Mesothelial cell of epicardium (in vitro differentiated cells): ENCODE results near the gene PTMA. TPM values are rescaled to one million over a fixed set of nuclear protein-coding genes. Genes with fewer than 3 reads are reported as not detected.
"Not testable (repeated sequence)": the region's sequence is repeated elsewhere in the genome, so short reads cannot be mapped to it uniquely, and the experiment has no call there.

Experiments
- DNase-seq, 2 experiments: peaks; one replicate each; pipeline ENCODE4 v3.0.0; 2021; ENCODE audit warnings: low spot score in 2 of 2; ENCODE audit not compliant: unreplicated experiment in 2 of 2
- H3K27ac Mint-ChIP-seq: 2 replicates; pipeline ENCODE4 v1.8.0; 2021; ENCODE audit warnings: mixed read lengths
- H3K27me3 Mint-ChIP-seq: 2 replicates; pipeline ENCODE4 v1.8.0; 2021; ENCODE audit warnings: low read depth, mixed read lengths
- H3K36me3 Mint-ChIP-seq: 2 replicates; pipeline ENCODE4 v1.8.0; 2021; ENCODE audit warnings: mixed read lengths
- H3K4me1 Mint-ChIP-seq: 2 replicates; pipeline ENCODE4 v1.8.0; 2021; ENCODE audit warnings: mixed read lengths
- H3K4me3 Mint-ChIP-seq: 2 replicates; pipeline ENCODE4 v1.8.0; 2021; ENCODE audit warnings: mild to moderate bottlenecking, moderate library complexity, mixed read lengths
- H3K9me3 Mint-ChIP-seq: 2 replicates; pipeline ENCODE4 v1.8.0; 2021; ENCODE audit warnings: mixed read lengths
- CTCF ChIP-seq: fragments of 200-600 bp; sonication (generic); IDR thresholded peaks from one replicate; pipeline ENCODE4 v1.5.0; 2021; ENCODE audit warnings: antibody characterized with exemption; ENCODE audit not compliant: unreplicated experiment
- total RNA-seq: library from RNA; stranded (reverse); gene quantifications from 3 replicates; pipeline ENCODE4 v1.2.1, GENCODE V29; 2021

The PTMA gene
- total RNA-seq, 1 donor from 2014 or later, result 1,149 TPM

GRCh38 chr2:231710799-231711676 is 2.7 kb downstream of the PTMA start:
- TF ChIP-seq CTCF, result no peak
- peak overlapping the region; percentile 88 for H3K4me3 Mint-ChIP-seq
- peaks cover 1% of the 10 kb centered on the region for H3K27me3 Mint-ChIP-seq
- H3K27ac Mint-ChIP-seq, result peak overlapping the region; percentile 91
- H3K9me3 Mint-ChIP-seq, result no peaks in the 10 kb centered on the region
- H3K4me1 Mint-ChIP-seq, result peaks cover 29% of the 10 kb centered on the region
- H3K36me3 Mint-ChIP-seq, result peaks cover 16% of the 10 kb centered on the region
- DNase-seq, result peak in 1 of 2 experiments; percentile 48

- Mint-ChIP-seq H3K4me3 (peak overlapping the region; percentile 88), H3K36me3 (peaks cover 16% of the 10 kb centered on the region), H3K27me3 (peaks cover 1% of the 10 kb centered on the region), H3K9me3 (no peaks in the 10 kb centered on the region), H3K4me1 (peaks cover 27% of the 10 kb centered on the region), H3K27ac (peak overlapping the region; percentile 91)
- DNase-seq, result no peak
- no peak for TF ChIP-seq CTCF
Measured at GRCh38 chr2:231711677-231712450, 3.5 kb downstream of the PTMA start.

- H3K9me3 Mint-ChIP-seq, DNase-seq, H3K27me3 Mint-ChIP-seq: not testable (repeated sequence)
- H3K4me3 Mint-ChIP-seq, result peak overlapping the region; percentile 88
- peaks cover 27% of the 10 kb centered on the region for H3K4me1 Mint-ChIP-seq
- H3K36me3 Mint-ChIP-seq, result peaks cover 16% of the 10 kb centered on the region
- peak overlapping the region; percentile 91 for H3K27ac Mint-ChIP-seq
Measured at GRCh38 chr2:231712451-231713021, 4.2 kb downstream of the PTMA start.

- H3K9me3 Mint-ChIP-seq, H3K27me3 Mint-ChIP-seq, DNase-seq: not testable (repeated sequence)
- Mint-ChIP-seq H3K27ac (peak overlapping the region; percentile 94), H3K36me3 (peaks cover 16% of the 10 kb centered on the region), H3K4me1 (peaks cover 27% of the 10 kb centered on the region), H3K4me3 (peak overlapping the region; percentile 47)
Measured at GRCh38 chr2:231713406-231713729, 5.0 kb downstream of the PTMA start.

GRCh38 chr2:231713730-231714638 is 5.7 kb downstream of the PTMA start:
- Mint-ChIP-seq H3K27ac (peak overlapping the region; percentile 94), H3K9me3 (no peaks in the 10 kb centered on the region), H3K27me3 (no peaks in the 10 kb centered on the region), H3K4me3 (peak overlapping the region; percentile 47), H3K36me3 (peaks cover 14% of the 10 kb centered on the region), H3K4me1 (peaks cover 27% of the 10 kb centered on the region)
- peak; percentile 72 to 93 for DNase-seq
- peak; percentile 93 for TF ChIP-seq CTCF
